ENCODE results near the gene PDZD2.

- no peak for TF ChIP-seq CTCF (IDR thresholded peaks at IDR 0.05)
- TF ChIP-seq POLR2A (IDR thresholded peaks at IDR 0.05), result no peak
These were observed 206.4 kb downstream of the PDZD2 start for GRCh38 chr5:31845361-31845760.

All from testis (tissue), 2 donors.